Prostate gland (tissue), 2 donors: ENCODE data around the gene FRYL.

Experiments used
- CTCF ChIP-seq, 4 experiments: fragments of 200-600 bp in 2 of 4; fragments of 450-650 bp in 2 of 4; sonication (generic) in 2 of 4; IDR thresholded peaks; 1 replicate in 3 of 4; 2 replicates in 1 of 4; pipeline ENCODE4 v1.5.1; 2016 to 2019; ENCODE audit warnings: antibody characterized with exemption in 4 of 4, mild to moderate bottlenecking in 2 of 4, moderate library complexity in 2 of 4
- POLR2AphosphoS5 ChIP-seq: sonication (generic); formaldehyde crosslinking; IDR thresholded peaks from one replicate; pipeline ENCODE4 v1.6.1; 2017; ENCODE audit warnings: antibody characterized with exemption

GRCh38 chr4:48467891-48468290 is 312.2 kb downstream of the FRYL start:
- TF ChIP-seq CTCF (IDR thresholded peaks at IDR 0.05) = no peak
- TF ChIP-seq POLR2AphosphoS5 = no peak
